Stimulated activated CD4-positive, alpha-beta T cell treated with anti-CD3 and anti-CD28 coated beads, Interleukin-15, amount 100 ng/mL, for 24 hours (primary cell): ENCODE measurements around the gene RNF157.

Experiments
- DNase-seq: peaks from one replicate; pipeline ENCODE4 v3.0.0-alpha.2; 2020

RNF157 gene

DNA sequence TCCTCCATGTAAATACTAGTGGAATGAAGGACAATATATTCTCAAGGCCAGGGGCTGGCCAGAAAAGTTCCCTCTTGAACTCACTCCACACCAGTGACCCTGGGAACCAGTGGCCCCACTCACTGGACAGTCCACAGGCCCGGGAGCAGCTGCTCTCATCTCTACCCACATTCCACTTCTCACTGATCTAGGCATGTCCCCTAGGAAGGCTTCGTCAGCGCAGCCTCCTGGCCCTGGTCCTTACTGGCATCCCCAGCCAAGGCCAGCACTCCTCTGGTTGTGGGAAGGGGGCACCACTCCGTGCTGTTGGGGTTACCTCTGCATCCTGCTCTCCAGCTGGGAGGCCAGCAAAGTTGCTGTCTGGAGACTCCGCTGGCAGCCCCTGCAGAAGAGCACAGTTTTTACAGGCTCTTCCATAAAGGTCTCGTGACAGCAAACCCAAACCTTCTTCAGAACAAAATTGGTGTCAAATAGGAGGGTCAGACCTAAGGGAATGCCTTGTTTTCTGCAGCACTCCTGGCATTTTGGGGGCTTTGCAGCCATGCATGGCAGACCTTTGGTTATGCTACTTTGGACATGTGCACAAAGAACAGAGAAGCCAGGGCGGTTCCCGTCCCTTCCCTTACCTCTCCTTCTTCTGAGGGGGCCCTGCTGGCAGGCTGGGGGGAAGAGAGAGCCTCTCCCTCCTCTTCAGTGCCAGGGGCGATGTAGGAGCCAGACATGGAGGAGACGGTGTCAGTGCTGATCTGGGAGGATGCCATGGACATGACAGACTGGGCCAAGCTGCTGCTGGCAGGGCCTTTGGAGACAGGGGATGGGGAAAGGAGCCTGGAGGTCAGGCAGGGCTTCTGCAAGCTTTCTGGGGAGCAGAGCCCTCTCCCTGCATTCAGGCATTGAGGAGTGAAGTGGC is 85.1 kb downstream of the RNF157 start:
- DNase-seq, result no peak

- no peak for DNase-seq
Measured at GRCh38 chr17:76154292-76154691, 86.0 kb downstream of the RNF157 start.

DNA sequence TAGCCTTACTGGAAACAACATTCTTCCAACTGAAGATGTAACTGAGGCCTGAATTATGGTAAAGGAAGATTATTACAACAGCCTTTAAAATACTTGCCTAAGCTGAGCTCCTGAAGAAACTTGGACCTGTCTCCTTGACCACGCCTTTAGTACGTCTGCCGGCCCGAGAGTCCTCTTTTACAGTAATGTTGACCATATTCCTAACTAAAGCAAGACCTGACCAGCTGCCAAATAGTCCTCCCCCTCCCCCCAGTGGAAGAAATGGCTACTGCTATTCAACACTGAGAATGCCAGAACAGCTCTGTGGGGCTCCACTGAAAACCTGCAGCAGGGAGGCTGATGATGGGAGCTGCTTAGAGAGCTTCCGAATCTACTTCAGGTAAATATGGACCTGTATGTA is 86.7 kb downstream of the RNF157 start:
- no peak for DNase-seq

- DNase-seq, result no peak
Measured at GRCh38 chr17:76153202-76153601, 87.1 kb downstream of the RNF157 start.

GRCh38 chr17:76152591-76152990 is 87.7 kb downstream of the RNF157 start:
- no peak for DNase-seq

DNA sequence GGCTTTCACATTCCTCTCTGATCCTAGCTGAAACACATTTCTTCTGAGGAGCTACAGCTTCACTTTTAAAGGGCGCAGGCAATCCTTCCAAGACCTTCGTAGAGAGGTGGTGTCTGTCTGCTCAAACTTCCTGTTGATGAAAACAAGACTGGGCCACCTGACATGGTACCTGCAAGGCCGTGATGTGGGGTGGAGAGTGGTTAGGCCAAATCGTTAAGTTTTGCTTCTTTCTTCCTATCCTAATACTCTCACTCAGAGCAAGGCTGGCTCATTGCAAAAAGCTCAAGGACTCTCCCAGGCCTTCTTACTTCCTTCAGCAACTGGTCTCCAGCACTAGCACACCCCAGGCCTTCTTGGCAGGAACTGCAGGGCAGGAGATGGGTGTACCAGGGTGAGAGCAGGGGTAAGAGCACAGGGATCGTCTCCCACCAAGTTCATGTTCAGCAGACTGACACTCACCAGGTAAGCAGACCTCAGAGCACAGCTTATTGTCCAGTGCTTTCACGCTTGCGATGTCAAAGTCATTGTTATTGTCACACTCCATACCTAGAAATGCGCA is 88.3 kb downstream of the RNF157 start:
- DNase-seq, result no peak

DNA sequence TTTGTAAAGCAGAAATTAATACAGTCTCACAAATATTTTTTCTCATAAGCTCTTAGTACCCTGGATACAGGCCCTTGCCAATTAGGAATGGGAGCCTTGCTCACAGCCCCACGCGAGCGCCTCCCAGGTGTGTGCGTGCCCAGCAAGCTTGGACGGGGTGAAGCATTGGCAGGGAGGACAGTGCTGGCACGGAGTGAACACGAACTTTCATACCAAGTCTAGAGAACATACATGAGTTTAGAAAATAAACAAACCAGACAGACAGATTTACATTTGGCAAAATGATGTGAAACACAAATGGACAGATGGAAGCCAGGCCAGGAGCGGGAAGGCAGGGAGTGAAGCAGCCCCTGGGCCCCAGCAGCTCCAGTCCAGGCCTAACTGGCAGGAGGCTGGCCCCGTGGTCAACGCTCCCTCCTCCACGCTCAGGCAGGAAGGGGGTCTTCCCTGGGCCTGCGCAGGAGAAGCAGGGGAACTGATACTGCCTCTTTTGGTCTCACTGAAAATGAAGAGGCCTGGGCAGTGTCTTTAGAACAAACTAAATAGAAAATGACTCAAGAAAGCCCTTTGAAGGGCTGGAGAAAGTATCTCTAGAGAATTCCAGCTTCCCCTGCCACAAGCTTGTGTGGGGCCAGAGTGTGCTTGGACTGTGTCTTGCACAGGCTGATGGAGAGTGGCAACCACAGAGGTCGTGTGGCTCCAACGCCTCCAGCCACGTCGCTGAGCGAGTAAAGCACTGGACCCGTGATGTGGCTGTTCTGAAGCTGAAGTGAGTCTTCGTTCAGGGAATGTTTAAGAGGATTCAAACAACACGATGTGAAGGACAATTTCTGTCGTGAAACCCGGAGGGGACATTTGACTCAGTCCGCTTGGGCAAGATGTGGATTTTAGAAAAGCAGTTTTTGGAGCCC is 89.3 kb downstream of the RNF157 start:
- no peak for DNase-seq

GRCh38 chr17:76149214-76149613 is 91.1 kb downstream of the RNF157 start:
- DNase-seq, result no peak

- no peak for DNase-seq
Measured at GRCh38 chr17:76148015-76148326, 92.3 kb downstream of the RNF157 start.

GRCh38 chr17:76147211-76148014 is 92.9 kb downstream of the RNF157 start:
- DNase-seq, result no peak

DNA sequence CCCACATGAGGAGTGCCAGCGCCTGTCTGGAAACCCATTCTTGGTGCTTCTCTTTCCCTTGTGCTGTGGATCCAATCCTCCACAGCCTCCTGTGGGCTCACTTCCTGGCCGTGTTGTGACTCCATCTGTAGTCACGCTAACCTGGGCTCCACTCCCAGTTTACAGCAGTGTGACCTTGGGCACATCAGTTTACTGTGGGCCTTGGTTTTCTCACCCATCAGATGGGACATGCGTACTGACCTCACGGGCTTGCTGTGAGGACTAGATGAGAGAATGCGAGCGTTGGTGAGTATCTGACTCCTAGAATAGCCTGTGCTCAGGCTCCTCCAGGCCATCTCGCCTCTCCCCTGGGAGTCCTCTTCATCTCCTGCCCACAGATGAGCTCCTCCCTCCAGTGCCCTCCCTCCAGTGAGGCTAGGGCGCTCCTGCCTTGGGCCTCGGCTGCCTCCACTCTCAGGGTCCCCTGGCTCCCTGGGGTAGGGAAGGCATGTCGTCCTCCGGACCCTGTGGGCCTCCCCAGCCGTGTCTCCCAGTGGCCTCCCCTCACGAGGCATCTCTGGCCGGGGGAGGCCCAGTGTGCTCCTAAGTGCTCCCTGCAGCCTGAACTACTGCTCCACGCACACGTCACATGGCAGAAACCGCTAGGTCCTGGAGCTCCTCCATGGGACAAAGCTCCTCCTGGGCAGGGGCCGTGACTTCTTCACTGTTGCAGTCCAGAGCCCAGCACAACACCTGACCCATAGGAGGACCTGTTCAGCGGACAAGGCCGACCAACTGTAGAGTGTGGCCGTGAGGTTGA is 94.0 kb downstream of the RNF157 start:
- DNase-seq, result no peak

- DNase-seq, result peak; percentile 60
Measured at GRCh38 chr17:76145231-76146052, 94.9 kb downstream of the RNF157 start.

DNA sequence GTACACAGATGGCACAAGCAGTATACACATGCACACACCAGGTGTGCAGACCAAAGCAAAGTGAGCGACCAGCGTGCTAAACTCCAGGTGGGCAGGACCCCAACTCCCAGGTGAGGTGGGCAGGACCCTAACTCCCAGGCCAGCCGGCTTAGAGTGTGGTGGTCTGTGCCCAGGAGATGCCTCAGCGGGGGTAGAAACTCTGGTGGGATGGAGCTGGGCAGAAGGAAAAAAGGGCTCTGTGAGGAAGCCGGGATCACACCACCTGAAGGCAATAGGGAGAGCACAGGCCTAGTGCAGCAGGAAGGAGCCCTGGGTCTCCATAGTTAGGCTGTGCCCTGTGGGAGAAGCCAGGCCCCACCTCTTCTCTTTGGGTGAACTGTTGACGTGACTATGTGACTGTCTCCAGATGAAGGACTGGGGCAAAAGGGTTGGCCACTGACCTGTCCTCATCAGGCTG is 97.7 kb downstream of the RNF157 start:
- DNase-seq, result no peak

GRCh38 chr17:76142039-76142584 is 98.2 kb downstream of the RNF157 start:
- no peak for DNase-seq

GRCh38 chr17:76141212-76142038 is 98.9 kb downstream of the RNF157 start, which contains the start of gene FOXJ1:
Gene FOXJ1 (minus strand): TSS chr17:76141245. CDS start chr17:76140395, 850 bp downstream.
- DNase-seq, result peak; percentile 91

DNA sequence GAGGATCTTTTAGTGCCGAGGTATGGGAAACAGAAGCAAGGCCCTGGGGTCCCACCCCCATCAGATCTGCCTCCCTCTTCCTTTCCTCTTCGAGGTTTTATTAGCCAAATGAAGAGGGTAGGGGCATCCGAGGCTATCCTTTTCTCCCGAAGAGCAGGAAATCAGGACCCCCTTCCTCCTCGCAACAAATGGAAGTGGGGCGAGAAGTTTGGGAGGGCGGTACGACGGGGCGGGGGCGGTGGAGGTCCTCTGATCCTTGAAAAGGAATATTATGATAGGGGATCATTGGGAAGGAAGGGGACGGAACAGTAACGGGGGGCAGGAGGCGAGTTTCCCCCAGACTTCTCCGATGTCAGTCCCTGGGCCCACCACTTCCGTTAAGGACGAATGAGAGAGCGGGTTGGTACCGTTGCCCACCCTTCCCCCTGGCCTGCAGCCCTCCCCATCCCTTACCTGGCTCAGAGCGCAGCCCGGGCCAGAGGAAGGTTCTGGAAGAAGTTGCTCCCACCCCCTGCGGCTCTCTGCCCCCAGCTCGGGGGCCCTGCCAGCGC is 99.6 kb downstream of the RNF157 start:
- DNase-seq, result no peak

DNA sequence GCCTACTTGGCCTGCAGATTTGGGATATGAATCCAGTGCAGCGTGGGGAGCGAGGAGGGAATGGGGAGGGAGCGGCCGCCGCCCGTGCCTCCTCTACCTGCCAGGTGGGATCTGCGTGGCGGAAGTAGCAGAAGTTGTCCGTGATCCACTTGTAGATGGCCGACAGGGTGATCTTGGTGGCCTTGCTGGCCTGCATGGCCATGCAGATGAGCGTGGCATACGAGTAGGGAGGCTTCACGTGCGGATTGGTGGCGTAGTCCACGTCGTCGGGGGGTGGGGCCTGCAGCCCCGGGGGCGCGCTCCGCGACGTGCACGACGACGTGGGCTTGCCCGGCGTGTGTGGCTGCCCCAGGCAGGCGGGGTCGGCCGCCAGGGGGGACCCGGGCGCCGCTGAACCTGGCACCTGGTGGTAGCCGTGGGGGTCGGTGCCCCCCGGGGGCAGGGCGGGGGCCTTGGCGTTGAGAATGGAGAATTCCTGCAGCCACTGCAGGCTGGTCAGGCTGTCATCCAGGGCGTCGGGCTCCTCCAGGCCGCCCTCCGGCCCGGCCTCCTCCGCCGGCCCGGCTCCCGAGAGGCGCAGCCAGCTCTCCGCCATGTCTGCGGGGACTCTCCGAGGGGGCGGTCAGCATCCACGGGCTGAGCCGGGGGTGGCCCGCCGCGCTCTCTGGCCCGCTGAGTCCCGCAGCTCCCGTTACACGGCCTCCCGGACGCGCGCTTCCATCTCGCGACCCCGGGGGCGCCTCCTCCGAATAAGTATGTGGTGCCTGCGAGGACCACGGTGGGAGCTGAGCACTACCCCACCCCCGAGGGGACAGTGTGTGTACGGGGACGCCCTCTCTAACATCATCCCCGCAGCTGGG is 100.3 kb downstream of the RNF157 start:
- peak; percentile 58 for DNase-seq
